Suprapubic skin (tissue), 4 donors: Measurements from ENCODE around the gene ATG9A.

Experiments
- POLR2A ChIP-seq, 2 donors: fragments of 450-650 bp; IDR thresholded peaks; one replicate each; pipeline ENCODE4 v1.6.1; 2017; ENCODE audit warnings: antibody characterized with exemption in 2 of 2, mild to moderate bottlenecking in 2 of 2, moderate library complexity in 2 of 2
- POLR2AphosphoS5 ChIP-seq, 3 donors: sonication (generic); formaldehyde crosslinking; IDR thresholded peaks; one replicate each; pipeline ENCODE4 v1.6.1; 2017; ENCODE audit warnings: antibody characterized with exemption in 3 of 3
- TF ChIP-seq, protein P1 (sequence below), 2 donors: fragments of 200-600 bp in 1 of 2; fragments of 450-650 bp in 1 of 2; sonication (generic) in 1 of 2; IDR thresholded peaks; one replicate each; pipeline ENCODE4 v1.5.1; 2016 to 2019; ENCODE audit warnings: antibody characterized with exemption in 2 of 2, mild to moderate bottlenecking in 1 of 2, moderate library complexity in 1 of 2

DNA sequence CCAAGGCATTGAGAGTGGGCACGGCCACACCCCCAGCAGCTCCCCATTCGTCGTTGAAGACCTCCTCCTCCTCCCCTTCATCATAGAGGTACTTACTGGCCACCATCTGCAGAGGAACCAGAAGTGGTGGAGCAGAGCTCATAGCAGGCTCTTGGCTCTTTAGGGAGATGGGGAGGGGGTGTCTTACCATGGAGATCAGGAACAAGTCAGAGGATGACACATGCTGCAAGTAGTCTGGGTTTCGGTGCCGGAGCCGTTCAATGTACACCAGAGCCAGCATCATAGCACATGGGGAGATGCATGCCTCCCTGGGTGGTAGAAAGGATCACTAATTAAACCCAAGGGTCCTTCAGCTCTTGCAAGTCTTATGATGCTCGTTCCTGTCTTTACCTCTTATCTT lies 54.6 kb downstream of the ATG9A start:
- TF ChIP-seq, protein P1, sequence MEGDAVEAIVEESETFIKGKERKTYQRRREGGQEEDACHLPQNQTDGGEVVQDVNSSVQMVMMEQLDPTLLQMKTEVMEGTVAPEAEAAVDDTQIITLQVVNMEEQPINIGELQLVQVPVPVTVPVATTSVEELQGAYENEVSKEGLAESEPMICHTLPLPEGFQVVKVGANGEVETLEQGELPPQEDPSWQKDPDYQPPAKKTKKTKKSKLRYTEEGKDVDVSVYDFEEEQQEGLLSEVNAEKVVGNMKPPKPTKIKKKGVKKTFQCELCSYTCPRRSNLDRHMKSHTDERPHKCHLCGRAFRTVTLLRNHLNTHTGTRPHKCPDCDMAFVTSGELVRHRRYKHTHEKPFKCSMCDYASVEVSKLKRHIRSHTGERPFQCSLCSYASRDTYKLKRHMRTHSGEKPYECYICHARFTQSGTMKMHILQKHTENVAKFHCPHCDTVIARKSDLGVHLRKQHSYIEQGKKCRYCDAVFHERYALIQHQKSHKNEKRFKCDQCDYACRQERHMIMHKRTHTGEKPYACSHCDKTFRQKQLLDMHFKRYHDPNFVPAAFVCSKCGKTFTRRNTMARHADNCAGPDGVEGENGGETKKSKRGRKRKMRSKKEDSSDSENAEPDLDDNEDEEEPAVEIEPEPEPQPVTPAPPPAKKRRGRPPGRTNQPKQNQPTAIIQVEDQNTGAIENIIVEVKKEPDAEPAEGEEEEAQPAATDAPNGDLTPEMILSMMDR (IDR thresholded peaks at IDR 0.05): no peak
- TF ChIP-seq POLR2AphosphoS5 (IDR thresholded peaks at IDR 0.05) (no peak), POLR2A (IDR thresholded peaks at IDR 0.05) (no peak)
